ENCODE data around the gene TTC29.

TTC29 gene, protein sequence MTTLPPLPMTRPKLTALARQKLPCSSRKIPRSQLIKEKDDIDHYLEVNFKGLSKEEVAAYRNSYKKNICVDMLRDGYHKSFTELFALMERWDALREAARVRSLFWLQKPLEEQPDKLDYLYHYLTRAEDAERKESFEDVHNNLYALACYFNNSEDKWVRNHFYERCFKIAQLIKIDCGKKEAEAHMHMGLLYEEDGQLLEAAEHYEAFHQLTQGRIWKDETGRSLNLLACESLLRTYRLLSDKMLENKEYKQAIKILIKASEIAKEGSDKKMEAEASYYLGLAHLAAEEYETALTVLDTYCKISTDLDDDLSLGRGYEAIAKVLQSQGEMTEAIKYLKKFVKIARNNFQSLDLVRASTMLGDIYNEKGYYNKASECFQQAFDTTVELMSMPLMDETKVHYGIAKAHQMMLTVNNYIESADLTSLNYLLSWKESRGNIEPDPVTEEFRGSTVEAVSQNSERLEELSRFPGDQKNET

DNA sequence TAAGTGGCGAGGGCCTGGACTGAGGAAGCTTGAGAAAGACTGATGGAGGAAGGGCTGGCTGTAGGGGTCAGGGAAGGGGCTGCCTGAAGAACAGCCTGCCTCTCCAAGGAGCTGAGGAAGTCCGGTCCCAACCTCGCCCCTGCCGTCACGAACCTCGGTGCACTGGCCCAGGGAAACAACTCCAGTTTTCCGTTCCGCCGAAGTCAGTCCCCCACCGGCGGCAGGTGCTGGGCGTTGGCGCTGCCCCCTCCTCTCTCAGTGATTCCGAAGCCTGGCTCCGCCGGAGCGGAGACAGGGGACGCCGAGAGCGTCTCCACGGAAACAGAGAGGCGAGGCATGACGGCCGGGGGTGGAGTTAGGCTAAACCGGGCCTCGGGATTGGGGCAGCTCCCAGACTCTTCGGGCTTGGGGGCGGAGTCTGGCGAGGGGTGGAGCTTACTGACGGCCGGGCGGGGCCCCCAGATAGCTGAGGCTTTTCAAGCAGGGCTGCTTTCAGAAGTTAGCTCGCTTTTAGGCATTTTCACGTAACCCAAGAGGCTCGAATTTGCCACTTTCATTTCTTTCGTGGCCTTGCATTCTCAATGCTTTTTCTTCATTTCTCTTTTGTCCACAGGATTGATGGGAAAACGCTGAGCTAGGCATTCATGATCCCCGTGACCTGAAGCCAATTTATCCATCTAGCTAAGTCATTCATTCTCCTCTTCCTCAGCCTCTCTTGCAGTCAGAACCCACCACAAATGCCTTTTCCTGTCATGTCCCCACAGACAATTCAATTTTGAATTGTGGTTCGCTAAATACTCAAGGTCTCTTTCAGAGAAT lies at the start of gene TTC29:
Gene TTC29 (minus strand): TSS at position 309 of the 819 bp plus-strand sequence. CDS start 5,969 bp downstream, outside the sequence.
- peak; percentile 5 to 47 for DNase-seq

DNA sequence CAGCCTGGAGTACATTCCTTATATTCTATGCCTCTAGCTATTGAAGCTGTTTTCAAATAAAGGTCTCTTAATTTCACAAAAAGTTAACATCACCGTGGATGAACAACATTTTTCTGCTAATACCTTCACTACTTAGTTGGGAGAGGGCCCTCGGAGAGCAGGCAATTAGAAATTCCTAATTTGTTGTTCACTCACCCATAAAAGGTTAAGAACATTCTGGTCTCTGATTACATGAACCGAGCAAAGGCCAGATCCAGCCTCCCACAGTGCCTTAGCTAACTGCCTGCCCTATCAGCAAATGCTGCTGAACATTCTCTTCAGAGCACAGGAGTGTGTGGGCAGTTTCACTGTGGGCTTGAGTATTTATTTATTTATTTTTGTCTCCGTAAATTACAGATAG lies 36.0 kb upstream of the TTC29 start:
- DNase-seq, result no peak

DNA sequence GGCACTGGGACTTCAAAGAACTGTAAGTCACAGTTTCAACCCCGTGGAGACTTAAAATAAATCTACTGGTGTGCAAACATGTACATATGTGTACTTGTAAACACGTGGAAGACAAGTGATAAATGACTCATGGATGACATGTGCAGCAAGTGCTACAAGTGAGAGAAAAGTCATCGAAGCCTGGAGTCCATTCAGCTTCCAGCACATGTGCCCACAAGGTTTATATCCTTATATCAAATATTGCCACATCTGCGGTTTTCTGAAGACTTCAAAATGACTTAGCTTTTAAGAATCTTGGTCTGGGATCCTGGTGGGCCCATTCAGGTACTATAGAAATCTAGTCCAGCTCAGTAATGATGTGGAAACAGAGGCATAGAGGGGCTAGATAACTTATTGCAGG lies 33.0 kb upstream of the TTC29 start:
- no peak for DNase-seq

DNA sequence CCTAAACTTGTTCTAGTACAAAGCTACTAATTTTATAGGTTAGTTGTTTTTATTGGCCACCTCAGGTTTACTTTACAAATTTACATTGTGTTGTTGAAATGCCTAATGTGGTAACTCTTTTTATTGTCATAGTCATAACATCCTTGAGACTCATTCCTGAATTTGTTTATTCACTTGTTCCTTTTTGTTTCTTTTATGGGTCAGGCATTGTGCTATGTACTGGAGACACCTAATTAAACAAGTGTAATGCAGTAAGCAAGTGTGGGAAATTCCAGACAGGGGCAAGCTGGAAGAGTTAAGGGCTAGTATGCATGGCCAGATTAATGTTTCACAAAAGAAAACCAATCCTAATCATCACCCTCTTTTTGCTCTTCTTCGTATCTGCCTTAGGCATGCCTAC lies 30.5 kb upstream of the TTC29 start:
- no peak for DNase-seq

DNA sequence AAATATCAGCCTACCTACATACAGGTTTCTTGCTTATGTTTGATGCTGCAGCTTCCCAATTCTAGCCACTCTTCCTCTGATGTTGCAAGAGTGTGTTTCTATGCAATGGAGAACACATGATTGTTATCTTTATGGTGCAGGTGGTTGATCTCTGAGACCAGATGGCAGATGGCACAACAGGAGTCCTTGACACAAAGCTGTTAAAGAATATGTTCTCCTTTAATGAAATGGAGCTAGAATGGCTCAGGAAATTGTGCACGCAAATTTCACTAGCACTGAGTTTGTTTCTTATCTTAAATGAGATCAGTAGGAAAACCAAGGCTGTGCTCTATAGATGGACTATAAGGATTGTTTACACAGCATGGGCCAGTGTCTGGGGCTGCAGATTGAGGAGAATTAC lies 29.9 kb upstream of the TTC29 start:
- DNase-seq, result peak in 1 of 2 experiments; percentile 63

DNA sequence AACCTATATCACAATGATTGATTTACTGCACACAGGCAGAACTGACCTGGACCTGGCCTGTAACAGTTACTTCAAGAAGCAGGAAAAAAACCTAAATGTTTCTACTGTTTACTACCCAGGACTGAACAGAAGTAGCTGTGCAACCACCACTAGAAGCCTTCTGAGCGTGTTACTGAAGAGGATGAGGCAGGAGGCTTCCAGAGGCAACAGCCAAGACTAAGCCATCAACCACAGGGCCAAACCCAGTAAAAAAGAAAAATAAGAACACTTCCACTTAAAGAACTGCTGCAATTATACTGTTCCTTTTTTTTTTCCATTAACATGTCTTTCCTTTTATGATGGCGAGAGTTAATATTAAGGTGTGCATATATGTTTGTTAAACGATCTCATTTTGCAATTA lies 29.4 kb upstream of the TTC29 start:
- DNase-seq, result no peak

DNA sequence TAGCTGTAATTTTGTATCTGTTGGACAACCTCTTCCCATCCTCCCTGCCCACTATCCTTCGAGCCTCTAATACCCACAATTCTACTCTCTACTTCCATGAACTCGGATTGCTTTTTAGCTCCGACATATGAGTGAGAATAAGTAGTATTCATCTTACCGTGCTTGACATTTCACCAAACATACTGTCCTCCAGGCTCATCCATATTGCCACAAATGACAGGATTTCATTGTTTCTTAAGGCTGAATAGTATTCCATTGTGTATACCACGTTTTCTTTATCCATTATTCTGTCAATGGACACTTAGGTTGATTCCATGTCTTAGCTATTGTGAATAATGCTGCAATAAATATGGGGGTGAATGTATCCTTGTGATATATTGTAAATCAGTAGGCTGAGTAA lies 26.4 kb upstream of the TTC29 start:
- DNase-seq, result no peak

DNA sequence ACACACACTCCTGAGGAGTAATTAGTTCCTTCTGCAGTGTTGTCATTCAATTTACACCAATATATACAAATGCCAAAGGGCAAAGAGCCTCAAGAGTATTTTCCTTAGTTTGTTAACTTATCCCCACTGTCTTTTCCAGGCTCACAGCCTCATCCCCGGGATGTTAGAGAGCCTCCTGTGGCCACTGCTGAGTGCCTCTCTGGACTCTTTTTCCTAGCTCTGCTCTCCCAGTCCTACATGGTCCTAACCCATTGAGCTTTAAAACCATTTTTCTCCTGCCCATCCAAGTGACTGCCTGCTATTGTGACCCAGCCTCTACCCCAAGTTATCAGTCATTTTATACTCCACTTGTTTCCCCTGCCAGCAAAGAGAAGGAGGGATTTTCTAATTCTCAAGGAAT lies 23.5 kb upstream of the TTC29 start:
- DNase-seq, result no peak

DNA sequence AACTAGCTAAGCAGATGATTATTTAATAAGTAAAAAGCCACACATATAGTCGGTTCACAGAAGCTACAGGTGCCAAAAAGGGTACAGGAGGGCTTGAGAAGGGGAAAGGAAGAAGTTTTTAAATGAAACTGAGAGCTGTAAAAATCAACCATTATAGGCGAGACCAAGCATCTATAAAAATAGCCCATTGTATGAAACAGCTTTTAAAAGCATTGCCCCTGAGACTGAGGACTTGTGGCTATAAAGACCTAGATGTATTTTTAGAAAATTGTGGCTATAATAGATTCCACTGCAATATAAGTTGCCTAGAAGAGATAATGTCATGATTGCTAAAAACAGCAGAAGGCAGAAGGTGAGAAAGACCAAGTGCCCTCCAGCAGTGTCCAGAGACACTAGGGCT lies 15.0 kb upstream of the TTC29 start:
- no peak for DNase-seq

DNA sequence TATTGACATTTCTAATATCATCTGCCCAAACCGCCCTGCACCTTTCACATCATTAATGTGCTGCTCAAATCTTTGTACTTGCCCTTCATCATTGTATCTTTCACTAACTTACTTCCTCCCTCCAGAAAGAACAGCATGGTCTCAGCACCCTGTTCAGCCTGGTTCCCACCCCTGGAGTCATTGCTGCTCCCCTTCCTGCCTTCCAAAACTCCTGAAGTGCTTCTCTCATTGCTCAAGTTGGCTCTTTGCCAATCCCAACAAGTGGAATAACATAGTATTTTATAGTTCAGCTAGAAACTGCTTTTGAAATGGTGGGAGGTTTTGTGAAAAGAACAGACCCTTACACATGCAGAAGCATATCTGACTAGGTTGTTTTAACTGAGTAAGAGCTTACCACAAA lies 14.0 kb upstream of the TTC29 start:
- no peak for DNase-seq

DNA sequence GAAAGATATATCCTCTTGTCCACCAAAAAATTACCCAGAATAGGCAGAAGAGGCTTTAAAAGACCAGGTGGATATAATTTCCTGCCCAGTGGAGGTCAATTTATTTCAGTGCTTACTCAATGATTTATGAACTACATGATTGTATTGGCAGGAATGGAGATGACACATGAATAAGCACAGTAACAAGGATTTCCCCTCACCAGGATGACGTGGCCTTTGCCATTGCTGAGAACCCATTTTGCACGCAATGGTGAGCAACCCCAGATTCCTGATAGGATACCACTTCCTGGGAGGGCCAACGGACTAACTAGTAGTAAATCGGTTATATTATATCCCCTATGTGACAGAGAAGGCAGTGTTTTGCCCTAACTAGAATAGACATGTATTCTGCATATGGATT lies 11.6 kb upstream of the TTC29 start:
- no peak for DNase-seq

DNA sequence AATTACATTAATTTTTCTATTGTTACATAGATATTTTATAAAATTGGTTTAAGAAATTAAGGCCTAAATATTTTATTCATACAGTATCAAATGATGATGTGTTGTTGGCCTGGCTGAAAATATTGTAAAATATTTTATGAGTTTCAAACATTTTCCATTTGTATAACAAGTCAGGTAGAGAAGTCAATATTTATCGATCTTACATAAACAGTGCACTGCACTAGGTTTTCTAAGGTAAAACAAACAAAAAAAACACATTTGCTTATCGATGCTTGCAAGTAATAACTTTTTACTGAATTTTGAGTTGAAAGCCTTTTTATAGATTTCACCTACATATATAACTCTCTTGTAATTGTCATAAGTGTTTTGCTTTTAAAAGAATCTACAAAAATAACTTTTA lies 7.2 kb upstream of the TTC29 start:
- no peak for DNase-seq

DNA sequence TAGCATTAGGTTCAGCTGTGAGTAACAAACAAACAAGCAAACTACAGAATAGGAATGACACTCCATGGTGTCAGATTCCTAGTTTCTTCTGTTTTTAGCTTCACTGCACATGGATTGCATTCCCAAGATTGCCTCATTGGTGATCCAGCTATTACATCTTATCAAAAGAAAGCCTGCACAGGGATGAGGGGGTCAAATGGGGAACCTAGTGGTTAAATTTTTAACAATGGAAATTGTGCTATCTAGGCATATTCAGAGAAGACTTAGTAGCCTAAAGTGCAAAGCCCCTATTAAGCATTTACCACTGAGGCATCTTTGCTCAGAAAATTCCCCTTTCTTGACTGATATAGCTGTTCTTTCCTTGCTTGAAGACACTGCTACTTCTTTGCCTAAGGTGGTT lies 3.9 kb upstream of the TTC29 start:
- DNase-seq, result no peak

DNA sequence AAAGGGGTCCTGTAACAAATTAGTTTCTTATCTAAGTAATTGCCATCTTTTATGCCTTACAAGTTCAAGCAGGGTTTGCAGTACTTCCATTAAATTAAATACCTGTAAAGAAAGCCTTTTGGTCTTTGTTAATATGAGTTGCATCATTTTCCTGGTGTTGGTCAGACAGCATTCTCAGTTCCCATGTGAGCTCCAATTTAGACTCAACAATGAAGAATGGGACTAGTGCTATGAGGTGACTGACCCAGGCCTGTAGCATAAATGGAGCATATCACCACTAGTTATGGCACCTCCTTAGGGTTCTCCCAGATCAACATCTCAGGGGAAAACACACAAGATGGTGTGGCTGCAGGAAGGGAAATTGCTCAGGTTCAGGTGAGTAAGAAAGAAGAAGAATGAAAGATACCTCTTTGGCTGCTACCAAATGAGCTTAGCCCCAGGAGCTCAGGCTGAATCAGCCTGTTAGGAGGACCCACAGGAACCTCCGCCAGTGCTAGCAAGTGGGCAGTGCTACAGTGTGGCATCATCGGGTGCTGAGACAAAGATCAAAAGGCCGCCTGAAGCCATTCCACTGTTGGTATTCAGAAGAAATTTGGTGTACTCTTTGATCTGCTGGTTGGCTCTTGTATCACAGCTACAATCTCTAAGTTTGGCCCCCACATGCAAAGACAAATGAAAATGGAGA lies 1.8 kb downstream of the TTC29 start:
- no peak for DNase-seq

DNA sequence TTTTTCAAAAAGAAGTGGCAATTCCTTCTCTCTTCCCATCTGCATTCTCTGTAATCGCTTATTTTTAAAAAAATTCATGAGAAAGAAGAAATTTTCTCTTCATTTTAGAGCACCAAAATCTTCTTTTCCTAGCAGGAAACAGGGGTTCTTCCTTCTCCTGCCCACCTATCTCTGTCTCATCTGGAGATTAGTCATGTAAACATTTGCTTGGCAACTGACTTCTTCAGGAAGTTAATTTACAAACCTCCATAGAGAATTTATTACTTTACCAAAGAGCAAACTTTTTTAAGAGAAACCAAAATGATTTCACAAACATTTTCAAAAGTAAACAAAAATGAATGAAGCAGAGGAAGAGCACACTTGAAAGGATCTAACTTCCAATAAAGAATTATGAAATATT lies 13.5 kb downstream of the TTC29 start:
- no peak for DNase-seq

DNA sequence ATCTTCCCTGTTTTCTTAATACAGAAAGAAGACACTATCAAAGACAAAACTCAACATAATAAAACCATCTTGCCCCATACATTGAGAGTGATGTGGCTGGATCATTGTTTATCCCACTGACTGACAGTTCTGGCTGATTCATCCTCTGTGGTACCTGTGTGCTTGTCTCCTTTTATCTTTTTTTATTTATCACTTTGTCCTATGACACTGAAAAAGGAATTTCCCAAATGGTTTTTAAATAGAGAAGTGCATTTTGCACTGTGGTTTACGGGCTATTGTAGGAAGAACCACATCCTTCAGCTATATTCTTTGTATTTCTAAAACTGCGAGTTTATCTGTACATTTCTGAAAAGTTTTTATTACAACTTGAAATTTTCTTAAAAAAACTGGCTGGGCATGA lies 15.0 kb downstream of the TTC29 start:
- no peak for DNase-seq

DNA sequence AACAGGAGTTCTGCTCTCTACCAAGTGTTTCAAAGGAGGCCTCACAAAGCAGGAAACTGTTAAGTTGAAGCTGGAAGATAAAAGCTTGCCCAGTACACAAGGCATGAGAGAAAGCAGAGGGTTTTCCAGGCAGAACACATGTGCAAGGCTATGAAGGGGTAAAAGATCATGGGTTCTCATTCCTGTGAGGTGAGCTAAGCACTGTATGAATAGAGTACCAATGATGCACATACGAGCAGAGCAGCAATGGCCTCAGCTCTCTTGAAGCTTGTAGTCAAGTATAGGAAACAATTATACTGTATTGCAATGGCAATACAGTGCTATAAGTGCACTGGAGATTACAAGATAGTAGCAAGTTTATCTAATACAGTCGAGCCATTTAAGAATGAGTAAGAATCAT lies 18.0 kb downstream of the TTC29 start:
- no peak for DNase-seq

DNA sequence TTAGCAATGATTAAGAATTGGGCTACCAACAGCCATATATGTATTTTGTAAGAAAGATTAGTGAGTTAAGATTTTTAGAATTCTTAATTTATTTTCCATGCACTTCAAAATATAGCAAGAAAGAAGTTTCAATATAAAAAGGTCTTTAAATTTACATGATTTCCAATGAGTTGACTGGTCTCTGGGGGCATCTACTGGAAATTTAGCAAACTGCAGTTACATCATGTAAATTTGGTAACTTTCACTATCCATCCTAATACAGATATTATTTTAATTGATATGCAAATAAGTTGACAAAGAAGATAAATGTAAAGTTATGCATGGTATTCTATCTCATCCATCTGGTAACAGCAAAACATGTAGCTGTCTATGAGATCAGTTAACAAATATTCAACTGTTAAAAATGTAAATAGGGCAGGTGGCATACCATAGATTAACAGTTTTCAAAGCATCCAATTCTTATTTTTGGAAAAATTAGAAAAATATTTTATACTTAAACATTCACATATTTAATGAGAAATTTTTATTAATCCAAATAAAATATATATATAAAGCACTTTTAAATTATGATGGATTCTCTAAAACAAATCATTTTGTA lies 29.1 kb downstream of the TTC29 start:
- DNase-seq, result no peak

DNA sequence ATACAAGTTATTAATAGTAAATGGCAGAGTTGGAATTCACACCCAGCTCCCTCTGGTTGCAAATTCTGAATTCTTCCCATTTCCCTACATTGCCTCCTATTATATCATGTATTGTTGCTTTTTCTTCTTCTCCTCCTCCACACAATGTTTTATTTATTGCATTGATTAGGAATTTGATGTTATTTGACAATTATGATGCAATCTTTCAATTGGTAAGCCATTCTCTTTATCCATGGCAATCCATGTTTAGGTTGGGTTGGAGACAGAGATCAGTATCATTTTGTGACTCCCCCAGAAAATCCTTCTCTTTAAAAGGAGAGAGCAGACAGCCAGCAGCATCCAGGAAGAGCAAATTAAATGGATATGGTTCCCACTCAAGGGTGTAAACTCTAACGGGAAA lies 30.5 kb downstream of the TTC29 start:
- no peak for DNase-seq

DNA sequence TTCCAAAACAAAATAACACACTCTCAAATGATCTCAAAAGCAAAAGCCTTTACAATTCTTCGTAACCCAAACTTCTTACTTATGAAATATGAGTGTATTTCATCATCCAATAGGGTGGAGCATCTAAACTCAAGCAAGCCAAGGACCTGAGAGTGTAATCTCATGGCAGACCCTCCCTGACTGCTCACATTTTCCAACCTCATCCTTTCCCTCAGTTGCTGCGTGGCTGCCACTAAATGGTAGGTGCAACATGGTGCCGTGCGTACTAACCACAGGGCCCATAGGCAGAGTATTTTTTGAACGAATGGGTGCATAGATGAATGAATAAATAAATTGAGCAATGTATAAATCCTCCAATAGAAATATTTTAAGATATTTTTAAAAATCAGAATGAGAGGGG lies 45.4 kb downstream of the TTC29 start:
- no peak for DNase-seq

DNA sequence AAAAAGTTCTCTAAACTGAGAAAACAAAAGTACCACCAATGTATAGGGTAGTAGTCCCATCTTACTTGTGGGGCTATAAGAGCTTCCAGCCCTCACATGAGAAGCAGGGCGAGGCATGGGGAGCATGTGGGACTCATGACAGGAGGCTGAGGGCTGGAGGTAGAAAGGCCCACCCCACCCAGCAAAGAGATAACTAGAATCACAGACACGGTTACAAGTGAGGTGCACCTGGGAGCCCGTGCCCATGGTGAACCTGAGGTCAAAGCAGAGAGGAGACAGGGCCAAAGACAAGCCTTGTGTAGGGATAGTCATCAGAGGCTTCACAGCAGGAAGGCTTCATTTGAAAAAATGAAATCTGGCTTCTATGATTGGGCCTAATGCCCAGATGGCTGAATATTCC lies 55.4 kb downstream of the TTC29 start:
- DNase-seq, result no peak

DNA sequence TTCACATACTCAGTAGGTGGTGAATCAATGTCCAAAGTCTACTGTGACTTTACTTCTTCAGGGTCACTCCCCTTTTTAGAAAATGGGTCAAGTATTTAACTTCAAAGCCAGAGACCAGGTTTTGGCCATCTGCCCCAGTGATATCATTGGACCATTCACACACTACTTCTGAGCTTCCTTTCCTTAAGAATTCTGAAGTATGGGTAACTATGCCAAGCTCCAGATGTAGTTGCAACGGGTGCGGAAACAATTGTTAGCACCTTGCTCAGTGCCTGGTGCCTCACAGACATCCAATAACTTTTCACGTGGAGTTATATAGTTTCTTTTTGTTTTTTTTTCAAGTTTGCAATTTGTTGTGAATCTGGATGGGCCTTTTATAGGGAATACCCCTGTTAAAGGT lies 62.6 kb downstream of the TTC29 start:
- no peak for DNase-seq

DNA sequence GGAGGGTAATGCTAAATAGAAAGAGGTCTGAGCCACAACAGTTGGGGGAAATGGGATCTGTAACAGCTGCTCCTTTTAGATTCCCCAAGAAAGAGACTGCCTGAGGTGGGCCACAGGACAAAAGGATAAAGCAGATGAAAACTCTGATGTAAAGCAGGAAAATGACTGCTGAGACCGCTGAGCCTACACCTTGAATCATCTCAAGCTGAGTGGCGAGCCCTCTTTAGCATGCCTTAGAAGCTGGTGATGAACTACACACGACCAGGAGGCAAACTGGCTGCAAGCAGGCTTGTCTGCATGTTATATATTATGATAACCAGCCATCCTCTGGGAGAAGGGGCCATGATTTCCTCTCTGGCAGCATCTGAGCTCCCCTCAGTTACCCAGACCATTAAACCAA lies 88.4 kb downstream of the TTC29 start:
- DNase-seq, result no peak
